ENCODE measurements around the gene NUDT19. TPM values are rescaled to one million over a fixed set of nuclear protein-coding genes. Genes with fewer than 3 reads are reported as not detected.
"Not testable (repeated sequence)": the region's sequence is repeated elsewhere in the genome, so short reads cannot be mapped to it uniquely, and the experiment has no call there.

Gene NUDT19
- total RNA-seq, 1 donor from 2014 or later: 7.3 TPM

DNA sequence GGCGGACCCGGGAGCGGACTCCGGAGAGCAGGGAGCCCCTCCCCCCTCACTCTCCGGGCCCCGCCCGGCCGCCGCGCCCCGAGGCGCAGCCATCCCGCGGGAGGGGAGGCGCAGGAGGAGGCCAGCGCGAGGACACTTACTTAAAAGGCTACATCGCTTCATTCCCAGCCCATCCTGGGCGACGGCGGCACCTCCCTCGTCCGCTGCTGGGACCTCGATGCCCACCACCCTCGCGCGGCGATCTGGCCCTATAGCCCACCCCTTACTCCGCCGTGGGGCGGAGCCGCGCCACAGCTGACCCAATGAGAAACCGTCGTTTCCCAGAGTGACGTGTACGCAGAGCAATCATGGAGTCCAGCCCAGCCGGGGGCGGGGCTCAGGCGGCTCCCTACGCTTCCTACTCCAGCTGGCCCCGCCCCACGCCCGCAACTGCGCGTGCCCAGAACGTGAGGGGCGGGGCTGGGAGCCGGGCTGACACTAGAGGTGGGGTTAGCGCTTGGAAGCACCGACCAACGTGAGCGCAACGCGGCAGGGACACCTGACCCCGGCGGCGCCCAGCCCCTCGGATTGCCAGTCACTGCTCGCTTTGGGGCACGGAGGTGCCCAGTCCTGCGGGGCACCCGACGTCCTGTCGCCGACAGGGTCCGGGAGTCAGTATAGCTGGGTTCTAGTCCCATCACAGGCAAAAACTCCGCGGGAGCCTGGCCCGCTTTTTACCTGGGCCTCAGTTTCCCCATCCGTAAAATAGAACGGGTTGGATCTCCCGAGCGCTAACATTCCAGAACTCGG is 16.5 kb upstream of the NUDT19 start, which contains the start of gene ANKRD27:
TSS of gene ANKRD27 (minus strand) at position 250 of the 789 bp plus-strand sequence. CDS start 16,165 bp downstream, outside the sequence.
- peak; percentile 98 to 99 for DNase-seq (ENCODE audit: low spot score in 2 of 2)
- FAIRE-seq: peak; percentile 83

DNA sequence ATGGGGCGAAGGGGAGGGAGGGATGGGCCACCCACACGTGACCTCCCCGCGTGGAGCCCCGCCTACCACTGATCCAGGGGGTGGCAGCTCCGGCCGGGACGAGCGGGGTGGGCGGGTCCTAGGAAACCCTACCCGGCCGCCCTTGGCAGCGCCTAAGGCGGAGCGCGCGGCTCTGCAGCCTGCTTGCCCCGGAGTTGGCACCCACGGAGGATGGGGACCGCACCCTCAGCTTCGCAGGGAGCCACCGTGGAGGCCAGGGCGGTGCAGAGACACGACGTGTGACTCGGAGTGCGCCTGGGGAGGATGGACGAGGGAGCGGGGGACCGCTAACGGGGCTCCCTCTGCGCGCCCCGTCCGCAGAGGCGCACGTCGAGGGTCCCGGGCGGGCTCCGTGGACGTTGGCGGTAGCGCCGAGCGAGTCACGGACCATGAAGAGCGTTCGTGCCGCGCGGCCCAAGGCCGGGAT is 15.9 kb upstream of the NUDT19 start, which contains the start of gene RGS9BP:
TSS of gene RGS9BP (plus strand) at position 129 of the 466 bp plus-strand sequence. CDS start 416 bp downstream, outside the sequence.
- no peak for FAIRE-seq
- DNase-seq (ENCODE audit: low spot score in 2 of 2): peak; percentile 75 to 83

DNA sequence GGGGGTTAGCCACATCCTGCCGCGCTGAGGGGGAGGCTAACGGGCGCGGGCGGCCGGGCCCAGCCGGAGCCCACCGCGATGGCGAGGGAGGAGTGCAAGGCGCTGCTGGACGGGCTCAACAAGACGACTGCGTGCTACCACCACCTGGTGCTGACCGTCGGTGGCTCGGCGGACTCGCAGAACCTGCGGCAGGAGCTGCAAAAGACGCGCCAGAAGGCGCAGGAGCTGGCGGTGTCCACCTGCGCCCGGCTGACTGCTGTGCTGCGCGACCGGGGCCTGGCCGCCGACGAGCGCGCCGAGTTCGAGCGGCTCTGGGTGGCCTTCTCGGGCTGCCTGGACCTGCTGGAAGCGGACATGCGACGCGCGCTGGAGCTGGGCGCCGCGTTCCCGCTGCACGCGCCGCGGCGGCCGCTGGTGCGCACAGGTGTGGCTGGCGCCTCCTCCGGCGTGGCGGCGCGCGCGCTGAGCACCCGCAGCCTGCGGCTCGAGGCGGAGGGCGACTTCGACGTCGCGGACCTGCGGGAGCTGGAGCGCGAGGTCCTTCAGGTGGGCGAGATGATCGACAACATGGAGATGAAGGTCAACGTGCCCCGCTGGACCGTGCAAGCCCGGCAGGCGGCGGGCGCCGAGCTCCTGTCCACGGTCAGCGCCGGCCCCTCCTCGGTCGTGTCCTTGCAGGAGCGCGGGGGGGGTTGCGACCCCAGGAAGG is 15.3 kb upstream of the NUDT19 start:
- DNase-seq (ENCODE audit: low spot score in 2 of 2): no peak

DNA sequence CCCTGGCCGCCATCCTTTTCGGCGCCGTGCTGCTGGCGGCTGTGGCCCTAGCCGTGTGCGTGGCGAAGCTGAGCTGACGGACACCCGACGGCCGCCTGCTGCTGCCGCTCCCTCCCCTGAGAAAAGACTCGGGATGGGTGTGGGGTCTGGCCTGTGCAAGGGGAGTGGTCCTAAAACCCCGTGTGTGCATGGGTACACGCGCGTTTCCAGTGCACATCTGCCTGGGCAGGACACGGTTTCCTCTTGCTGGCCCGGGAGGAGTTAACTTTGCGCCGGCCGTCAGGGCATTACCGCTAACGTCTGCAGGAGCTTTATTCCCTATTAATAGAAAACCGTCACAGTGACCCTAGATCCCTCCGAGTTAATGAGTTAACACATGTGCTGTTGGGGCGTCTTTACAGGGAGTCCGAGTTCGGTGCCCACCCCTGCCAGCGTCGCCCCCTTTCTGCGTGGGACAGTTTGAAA is 14.7 kb upstream of the NUDT19 start:
- no peak for FAIRE-seq
- DNase-seq (ENCODE audit: low spot score in 2 of 2): no peak

More for the DNA sequence above, 15.3 kb upstream of the NUDT19 start:
- no peak for FAIRE-seq

DNA sequence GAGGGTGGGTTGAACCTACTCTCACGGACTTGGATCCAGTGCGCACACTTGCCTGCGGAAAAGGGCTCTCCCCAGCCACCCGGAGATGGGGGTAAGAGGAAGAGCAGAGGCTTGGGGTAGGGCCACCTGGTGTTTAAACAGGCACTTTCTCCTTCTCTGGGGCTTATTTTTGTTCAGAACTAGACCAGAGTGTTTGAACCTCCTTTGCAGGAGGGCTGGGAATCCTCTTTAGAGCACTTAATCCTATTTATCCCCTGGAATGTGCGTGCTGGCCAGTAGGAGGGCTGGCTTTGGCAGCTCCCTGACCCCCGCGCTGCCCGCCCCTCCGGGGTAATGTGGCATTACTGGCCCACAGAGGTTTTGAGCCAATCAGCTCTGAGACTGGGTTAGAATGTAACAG is 14.0 kb upstream of the NUDT19 start:
- FAIRE-seq (no peak), DNase-seq (ENCODE audit: low spot score in 2 of 2) (no peak)

DNA sequence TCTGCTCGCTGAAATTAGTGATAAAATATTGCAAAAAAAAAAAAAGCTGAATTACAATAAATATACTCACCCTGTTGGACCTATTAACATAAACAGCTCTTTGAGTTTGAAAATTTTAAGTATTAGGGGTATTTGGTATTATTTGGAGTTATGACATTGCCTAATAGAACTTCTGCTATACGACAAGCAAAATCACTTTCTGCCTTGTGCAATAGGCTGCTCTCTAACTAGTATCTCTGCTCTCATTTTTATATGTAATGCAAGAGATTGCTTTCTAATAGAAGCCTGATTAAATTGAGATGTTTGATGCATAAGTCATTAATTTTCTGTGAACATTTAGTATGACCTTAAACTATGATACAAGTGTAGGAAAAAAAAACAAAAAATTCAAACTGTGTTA is 10.6 kb upstream of the NUDT19 start:
- DNase-seq (ENCODE audit: low spot score in 2 of 2) (no peak), FAIRE-seq (no peak)

DNA sequence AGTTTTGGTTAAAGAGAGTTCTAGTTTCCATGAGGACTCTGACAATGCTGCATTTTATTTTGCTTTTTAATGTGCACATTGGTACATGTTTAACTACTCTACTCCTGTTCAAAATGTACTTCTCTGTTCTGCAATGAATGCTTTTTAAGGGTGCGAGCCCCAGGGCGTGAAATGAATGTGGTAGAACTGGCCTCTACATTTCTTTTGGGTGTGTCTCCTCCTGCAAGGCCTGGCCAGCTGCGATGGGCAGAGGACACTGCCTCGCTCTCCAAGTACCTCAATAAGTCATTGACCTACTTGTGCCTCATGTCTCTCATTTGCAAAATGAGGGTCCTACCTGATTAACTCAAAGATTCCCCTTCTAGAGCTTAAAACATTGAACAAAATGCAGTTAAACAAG is 9.3 kb upstream of the NUDT19 start:
- FAIRE-seq (no peak), DNase-seq (ENCODE audit: low spot score in 2 of 2) (no peak)

DNA sequence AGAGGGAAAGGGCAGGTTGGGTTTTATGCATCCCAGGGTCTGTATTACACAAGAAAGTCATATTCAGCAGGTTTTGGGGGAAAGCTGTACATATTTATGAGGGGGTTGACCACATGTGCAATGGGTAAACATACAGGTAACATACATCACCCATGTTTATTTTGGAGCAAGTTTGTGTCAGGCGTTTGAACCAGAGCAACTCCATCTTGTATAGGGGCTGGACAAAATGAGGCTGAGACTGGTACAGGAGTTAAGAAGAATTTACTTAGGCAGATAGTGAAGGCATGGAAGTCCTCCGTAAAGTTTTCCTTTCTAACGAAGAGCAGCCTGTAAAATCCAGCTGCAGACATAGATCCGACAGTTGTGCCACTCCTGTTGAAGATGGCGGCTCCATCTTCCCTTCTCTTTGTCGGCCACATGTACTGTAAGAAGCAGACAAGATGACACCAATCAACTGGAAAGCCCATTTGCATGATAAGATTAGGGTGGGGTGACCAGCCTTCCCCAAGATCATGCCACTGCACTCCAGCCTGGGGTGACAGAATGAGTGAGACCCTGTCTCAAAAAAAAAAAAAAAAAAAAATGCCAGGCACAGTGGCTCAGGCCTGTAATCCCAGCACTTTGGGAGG is 4.7 kb upstream of the NUDT19 start:
- no peak for DNase-seq (ENCODE audit: low spot score in 2 of 2)
- no peak for FAIRE-seq

DNA sequence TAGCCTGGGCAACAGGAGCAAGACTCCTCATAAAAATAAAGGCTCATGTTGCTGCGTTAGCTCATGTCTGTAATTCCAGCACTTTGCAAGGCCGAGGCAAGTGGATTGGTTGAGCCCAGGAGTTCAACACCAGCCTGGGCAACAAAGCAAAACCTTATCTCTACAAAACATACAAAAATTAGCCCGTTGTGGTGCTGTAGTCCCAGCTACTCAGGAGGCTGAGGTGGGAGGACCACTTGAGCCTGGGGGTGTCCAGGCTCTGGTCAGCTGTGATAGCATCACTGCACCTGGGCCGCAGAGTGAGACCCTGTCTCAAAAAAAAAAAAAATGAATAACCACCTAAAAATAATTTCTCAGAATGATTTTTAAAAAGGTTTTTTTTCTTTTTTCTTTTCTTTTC is 3.9 kb upstream of the NUDT19 start:
- no peak for FAIRE-seq
- no peak for DNase-seq (ENCODE audit: low spot score in 2 of 2)

DNA sequence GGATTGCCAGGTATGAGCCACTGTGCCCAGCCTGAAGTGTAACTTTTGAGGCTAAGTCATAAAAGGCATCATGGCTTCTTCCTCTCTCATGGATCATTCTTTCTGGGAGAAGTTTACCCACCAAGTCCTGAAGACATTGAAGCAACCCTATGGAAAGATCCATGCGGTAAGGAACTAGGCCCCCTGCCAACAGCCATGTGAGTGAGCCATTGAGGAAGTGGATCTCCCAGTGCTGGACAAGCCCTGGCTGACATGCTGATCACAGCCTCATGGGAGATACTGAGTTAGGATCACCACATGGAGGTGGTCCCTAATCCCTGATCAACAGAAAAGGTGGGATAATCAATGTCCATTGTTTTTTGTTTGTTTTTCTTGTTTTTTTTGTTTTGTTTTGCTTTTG is 3.3 kb upstream of the NUDT19 start:
- DNase-seq (ENCODE audit: low spot score in 2 of 2): no peak
- no peak for FAIRE-seq

DNA sequence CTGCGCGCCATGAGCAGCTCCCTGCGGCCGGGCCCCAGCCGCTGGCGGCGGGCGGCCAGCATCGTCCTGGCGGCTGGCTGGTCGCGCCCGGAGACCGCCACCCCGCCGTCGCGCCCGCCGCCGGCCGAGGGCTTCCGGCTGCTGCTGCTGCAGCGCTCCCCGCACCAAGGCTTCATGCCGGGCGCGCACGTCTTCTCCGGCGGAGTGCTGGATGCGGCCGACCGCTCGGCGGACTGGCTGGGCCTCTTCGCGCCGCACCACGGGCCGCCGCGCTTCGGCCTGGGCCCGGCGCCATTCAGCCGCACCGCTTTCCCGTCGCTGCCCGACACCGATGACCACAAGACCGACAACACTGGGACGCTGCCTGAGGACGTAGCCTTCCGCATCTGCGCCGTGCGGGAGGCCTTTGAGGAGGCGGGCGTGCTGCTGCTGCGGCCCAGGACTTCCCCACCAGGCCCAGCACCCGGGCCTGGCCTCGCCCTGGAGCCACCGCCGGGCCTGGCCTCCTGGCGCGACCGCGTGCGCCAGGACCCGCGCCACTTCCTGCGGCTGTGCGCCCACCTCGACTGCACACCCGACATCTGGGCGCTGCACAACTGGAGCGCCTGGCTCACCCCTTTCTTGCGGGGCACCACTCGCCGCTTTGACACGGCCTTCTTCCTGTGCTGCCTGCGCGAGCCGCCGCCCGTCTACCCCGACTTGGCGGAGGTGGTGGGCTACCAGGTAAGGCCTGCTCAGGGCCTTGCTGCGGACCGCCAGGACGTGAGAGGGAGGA is 518 bp downstream of the NUDT19 start:
- peak; percentile 55 to 65 for DNase-seq (ENCODE audit: low spot score in 2 of 2)
- FAIRE-seq: no peak

DNA sequence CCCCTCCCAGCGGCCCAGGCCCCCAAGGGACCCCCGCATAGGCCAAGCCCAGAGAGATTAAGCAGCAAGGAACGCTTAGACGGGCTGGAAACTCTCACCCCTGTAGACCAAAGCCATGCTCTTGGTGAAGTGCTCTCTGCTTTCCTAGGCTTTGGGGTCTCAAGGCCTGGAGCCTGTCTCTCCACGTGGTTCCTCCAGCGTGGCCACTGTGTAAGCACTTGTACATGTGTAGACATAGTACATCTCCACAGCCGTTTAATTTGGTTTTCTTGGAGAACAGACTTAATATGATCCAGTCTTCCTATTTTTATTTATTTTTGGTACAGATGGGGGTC is 1.1 kb downstream of the NUDT19 start:
- no peak for FAIRE-seq
- DNase-seq (ENCODE audit: low spot score in 2 of 2): no peak

DNA sequence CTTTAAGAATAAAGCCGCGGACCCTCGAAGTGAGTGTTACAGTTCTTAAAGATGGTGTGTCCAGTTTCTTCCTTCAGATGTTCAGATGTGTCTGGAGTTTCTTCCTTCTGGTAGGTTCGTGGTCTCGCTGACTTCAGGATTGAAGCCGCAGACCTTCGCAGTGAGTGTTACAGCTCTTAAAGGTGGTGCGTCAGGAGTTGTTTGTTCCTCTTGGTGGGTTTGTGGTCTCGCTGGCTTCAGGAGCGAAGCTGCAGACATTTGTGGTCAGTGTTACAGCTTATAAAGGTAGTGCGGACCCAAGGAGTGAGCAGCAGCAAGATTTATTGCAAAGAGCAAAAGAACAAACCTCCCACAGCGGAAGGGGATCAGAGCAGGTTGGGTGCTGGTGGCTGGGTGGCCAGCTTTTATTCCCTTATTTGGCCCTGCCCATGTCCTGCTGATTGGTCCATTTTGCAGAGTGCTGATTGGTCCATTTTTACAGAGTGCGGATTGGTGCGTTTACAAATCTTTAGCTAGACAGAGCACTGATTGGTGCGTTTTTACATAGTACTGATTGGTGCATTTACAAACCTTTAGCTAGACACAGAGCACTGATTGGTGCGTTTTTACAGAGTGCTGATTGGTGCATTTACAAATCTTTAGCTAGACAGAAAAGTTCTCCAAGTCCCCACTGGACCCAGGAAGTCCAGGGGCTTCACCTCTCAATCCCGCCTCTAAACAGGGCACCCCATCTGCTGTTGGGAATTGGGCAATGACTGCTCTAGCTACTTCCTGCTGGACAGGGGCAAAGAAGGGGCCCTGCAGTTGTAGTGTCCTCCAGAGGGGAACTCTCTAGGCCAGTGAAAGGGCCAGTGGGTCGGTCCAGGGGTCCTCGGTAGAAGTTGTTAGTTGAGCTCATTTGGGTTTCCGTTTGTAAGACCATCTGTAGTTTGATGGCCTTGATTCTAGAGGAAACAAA is 1.8 kb downstream of the NUDT19 start:
- FAIRE-seq; DNase-seq (ENCODE audit: low spot score in 2 of 2): not testable (repeated sequence)

DNA sequence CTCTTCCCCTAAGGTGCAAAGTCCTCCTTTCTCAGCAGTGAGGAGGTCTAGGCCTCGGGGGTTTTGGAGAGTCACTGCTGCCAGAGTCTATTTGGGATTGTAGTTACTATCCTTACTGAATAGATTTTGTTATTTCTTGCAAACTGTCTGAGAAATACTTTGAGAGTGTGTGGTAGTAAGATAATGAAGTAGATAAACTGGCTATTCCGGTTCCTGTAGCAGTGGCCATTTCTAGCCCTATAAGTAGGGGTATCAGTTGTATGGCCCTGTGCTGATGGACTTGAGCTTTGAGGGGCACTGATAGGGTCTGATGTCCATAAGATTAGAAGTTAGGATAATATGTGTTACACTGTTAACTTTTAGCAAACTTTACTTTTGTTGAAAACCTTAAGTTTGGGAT is 2.7 kb downstream of the NUDT19 start:
- FAIRE-seq; DNase-seq (ENCODE audit: low spot score in 2 of 2): not testable (repeated sequence)

DNA sequence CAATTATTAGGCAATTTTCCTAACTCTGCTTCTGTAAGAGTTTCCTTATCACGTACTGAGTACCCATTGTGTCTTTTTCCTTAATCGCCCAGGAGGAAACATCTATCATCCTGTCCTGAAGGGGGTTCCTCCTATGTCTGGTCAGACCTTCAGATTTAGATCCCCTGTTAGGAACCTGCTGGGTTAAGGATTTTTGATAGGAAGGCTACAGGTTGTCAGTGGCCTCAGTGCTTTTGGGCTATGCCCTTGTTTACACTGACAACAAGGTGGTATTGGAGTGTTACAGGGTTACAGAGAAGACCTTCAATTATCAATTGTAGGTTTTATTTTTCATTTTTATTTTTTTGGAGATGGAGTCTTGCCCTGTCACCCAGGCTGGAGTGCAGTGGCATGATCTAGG is 3.2 kb downstream of the NUDT19 start:
- DNase-seq (ENCODE audit: low spot score in 2 of 2); FAIRE-seq: not testable (repeated sequence)

DNA sequence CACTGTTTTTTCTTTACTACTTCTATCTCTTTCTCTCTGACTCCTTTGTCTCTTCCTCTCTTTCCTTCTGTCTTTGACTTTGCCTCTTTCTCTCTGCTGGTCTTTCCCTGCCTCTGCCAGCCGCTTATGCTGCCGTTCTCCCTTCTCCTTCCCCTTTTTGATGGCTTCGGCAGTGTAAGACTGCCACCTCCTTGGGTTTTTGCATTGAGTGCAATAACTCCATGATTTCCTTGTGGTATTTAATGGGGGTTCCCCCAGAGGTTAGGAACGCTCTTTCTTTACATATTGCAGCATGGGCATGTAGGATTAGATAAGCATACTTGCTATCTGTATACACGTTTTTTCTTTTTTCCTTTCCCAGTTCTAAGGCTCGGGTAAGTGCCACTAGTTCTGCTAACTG is 3.9 kb downstream of the NUDT19 start:
- not testable (repeated sequence) for FAIRE-seq; DNase-seq (ENCODE audit: low spot score in 2 of 2)

DNA sequence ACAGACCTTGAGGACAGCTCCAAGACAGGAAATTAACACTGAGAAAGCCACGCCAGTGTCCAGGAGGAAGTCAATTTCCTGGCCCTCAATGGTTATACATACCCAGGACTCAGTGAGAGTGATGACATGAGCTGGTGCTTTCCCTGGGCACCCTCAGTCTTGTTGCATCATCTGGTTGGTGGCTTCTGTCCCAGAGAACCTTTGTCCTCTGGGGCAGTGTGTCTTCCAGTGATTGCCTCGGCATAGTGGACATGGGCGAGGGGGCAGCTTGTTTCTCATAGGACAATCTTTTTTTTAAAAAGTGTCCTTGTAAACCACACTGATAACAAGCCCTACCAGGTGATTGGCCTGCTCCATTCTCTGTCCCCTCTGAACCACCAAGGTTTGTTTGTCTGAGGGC is 5.2 kb downstream of the NUDT19 start:
- FAIRE-seq; DNase-seq (ENCODE audit: low spot score in 2 of 2): not testable (repeated sequence)

DNA sequence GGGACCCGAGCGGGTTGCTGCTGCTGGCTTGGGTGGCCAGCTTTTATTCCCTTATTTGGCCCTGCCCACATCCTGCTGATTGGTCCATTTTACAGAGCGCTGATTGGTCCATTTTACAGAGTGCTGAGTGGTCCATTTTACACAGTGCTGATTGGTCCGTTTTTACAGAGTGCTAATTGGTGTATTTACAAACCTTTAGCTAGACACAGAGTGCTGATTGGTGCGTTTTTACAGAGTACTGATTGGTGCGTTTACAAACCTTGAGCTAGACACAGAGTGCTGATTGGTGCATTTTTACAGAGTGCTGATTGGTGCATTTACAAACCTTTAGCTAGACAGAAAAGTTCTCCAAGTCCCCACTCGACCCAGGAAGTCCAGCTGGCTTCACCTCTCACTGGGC is 8.5 kb downstream of the NUDT19 start:
- DNase-seq (ENCODE audit: low spot score in 2 of 2); FAIRE-seq: not testable (repeated sequence)

DNA sequence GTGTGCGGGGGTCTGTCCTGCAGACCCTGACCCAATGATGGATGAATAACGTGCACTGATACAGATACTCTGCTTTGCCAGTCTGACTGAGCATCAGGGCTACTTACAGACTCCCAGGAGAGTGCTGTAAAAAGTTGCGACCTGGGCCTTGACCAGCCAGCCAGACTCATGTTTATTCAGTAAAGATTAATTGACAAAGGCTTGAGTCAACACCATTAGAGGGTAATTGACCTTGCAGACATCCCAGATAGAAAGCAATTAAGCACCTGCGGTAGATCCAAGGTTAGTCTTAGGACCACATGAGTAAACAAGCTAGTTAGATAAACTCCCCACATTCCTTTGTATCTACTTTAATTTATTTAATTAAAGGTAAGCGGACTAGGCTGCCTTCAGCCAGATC is 10.4 kb downstream of the NUDT19 start:
- FAIRE-seq: no peak
- DNase-seq (ENCODE audit: low spot score in 2 of 2): no peak

Data from frontal cortex (tissue), 4 donors.